H9 (cell line): ENCODE results near the gene B4GALNT2. TPM values are rescaled to one million over a fixed set of nuclear protein-coding genes. Genes with fewer than 3 reads are reported as not detected.

Experiments
- DNase-seq: peaks from one replicate; pipeline ENCODE4 v3.0.0-alpha.2; 2017
- H2AFZ ChIP-seq: one replicate; pipeline ENCODE4 v1.6.1; 2013; ENCODE audit warnings: mild to moderate bottlenecking, low read length, control low read depth, moderate library complexity
- H2AK5ac ChIP-seq: 2 replicates; pipeline ENCODE4 v1.6.1; 2013; ENCODE audit warnings: low read length, control low read depth, mixed read lengths; ENCODE audit not compliant: insufficient read length
- H2BK120ac ChIP-seq: one replicate; pipeline ENCODE4 v1.6.1; 2013; ENCODE audit warnings: low read depth, mild to moderate bottlenecking, low read length, control low read depth, inconsistent platforms; ENCODE audit not compliant: poor library complexity, severe bottlenecking
- H2BK12ac ChIP-seq: 2 replicates; pipeline ENCODE4 v1.6.1; 2013; ENCODE audit warnings: low read length, control low read depth, mixed read lengths, low read depth; ENCODE audit not compliant: insufficient read length
- H2BK15ac ChIP-seq: 2 replicates; pipeline ENCODE4 v1.6.1; 2013; ENCODE audit warnings: low read depth, low read length, control low read depth
- H2BK20ac ChIP-seq: one replicate; pipeline ENCODE4 v1.6.1; 2013; ENCODE audit warnings: low read depth, mild to moderate bottlenecking, low read length, control low read depth, inconsistent platforms; ENCODE audit not compliant: poor library complexity, severe bottlenecking
- H2BK5ac ChIP-seq: 2 replicates; pipeline ENCODE4 v1.6.1; 2013; ENCODE audit warnings: low read length, control low read depth, mixed read lengths; ENCODE audit not compliant: insufficient read length
- H3K14ac ChIP-seq: 2 replicates; pipeline ENCODE4 v1.6.1; 2013; ENCODE audit warnings: low read length, control low read depth; ENCODE audit not compliant: insufficient read depth
- H3K18ac ChIP-seq: 2 replicates; pipeline ENCODE4 v1.6.1; 2013; ENCODE audit warnings: low read depth, mild to moderate bottlenecking, mixed read lengths, low read length, control low read depth; ENCODE audit not compliant: insufficient read length
- H3K23ac ChIP-seq: 2 replicates; pipeline ENCODE4 v1.6.1; 2013; ENCODE audit warnings: low read length, control low read depth, mixed read lengths, low read depth; ENCODE audit not compliant: insufficient read length
- H3K23me2 ChIP-seq: 2 replicates; pipeline ENCODE4 v1.6.1; 2013; ENCODE audit warnings: low read depth, mild to moderate bottlenecking, mixed read lengths, low read length, control low read depth; ENCODE audit not compliant: insufficient read length, poor library complexity, severe bottlenecking
- H3K27ac ChIP-seq: 2 replicates; pipeline ENCODE4 v1.5.1; 2013; ENCODE audit warnings: low read length, control low read depth, mixed read lengths, low read depth; ENCODE audit not compliant: insufficient read length
- H3K27me3 ChIP-seq: 2 replicates; pipeline ENCODE4 v1.6.1; 2013; ENCODE audit warnings: low read length, control low read depth, inconsistent platforms; ENCODE audit not compliant: insufficient read depth
- H3K4ac ChIP-seq: 2 replicates; pipeline ENCODE4 v1.6.1; 2013; ENCODE audit warnings: low read depth, mild to moderate bottlenecking, control low read depth, inconsistent platforms, low read length, moderate library complexity
- H3K4me1 ChIP-seq: 2 replicates; pipeline ENCODE4 v1.6.1; 2013; ENCODE audit warnings: low read length, control low read depth, inconsistent platforms; ENCODE audit not compliant: insufficient read depth
- H3K4me2 ChIP-seq: 2 replicates; pipeline ENCODE4 v1.6.1; 2013; ENCODE audit warnings: low read length, control low read depth, mixed read lengths; ENCODE audit not compliant: insufficient read length, insufficient read depth
- H3K56ac ChIP-seq: 2 replicates; pipeline ENCODE4 v1.6.1; 2013; ENCODE audit warnings: low read depth, mild to moderate bottlenecking, mixed read lengths, low read length, control low read depth; ENCODE audit not compliant: insufficient read length
- H3K79me1 ChIP-seq: 2 replicates; pipeline ENCODE4 v1.6.1; 2013; ENCODE audit warnings: low read depth, mild to moderate bottlenecking, moderate library complexity, low read length, control low read depth, inconsistent platforms; ENCODE audit not compliant: insufficient read depth, poor library complexity, severe bottlenecking
- H3K79me2 ChIP-seq: 2 replicates; pipeline ENCODE4 v1.6.1; 2013; ENCODE audit warnings: low read length, control low read depth, inconsistent platforms; ENCODE audit not compliant: insufficient read depth
- H3K9ac ChIP-seq: 2 replicates; pipeline ENCODE4 v1.6.1; 2013; ENCODE audit warnings: low read length, control low read depth, mixed read lengths; ENCODE audit not compliant: insufficient read length; ENCODE audit errors: extremely low read depth
- H3K9me3 ChIP-seq: one replicate; pipeline ENCODE4 v1.6.1; 2013; ENCODE audit warnings: low read depth, low read length, inconsistent platforms; ENCODE audit not compliant: control insufficient read depth
- H3T11ph ChIP-seq: one replicate; pipeline ENCODE4 v1.6.1; 2013; ENCODE audit warnings: mild to moderate bottlenecking, low read length, control low read depth, inconsistent platforms
- H4K20me1 ChIP-seq: one replicate; pipeline ENCODE4 v1.6.1; 2013; ENCODE audit not compliant: control insufficient read depth, insufficient read length, insufficient read depth
- H4K5ac ChIP-seq: 2 replicates; pipeline ENCODE4 v1.6.1; 2013; ENCODE audit warnings: low read depth, mild to moderate bottlenecking, mixed read lengths, low read length, control low read depth; ENCODE audit not compliant: insufficient read length
- H4K8ac ChIP-seq: replicated peaks from 2 replicates; pipeline ENCODE4 v1.6.1; 2013; ENCODE audit warnings: low read length, control low read depth, mixed read lengths, low read depth; ENCODE audit not compliant: insufficient read length
- H4K91ac ChIP-seq: 2 replicates; pipeline ENCODE4 v1.6.1; 2013; ENCODE audit warnings: low read depth, mild to moderate bottlenecking, moderate library complexity, mixed read lengths, low read length, control low read depth; ENCODE audit not compliant: insufficient read length
- H3K27ac Mint-ChIP-seq, 3 experiments: 2 replicates in 2 of 3; 3 replicates in 1 of 3; pipeline ENCODE4 v1.8.0; 2020 to 2021; ENCODE audit warnings: mixed read lengths in 3 of 3, mild to moderate bottlenecking in 1 of 3, moderate library complexity in 1 of 3
- H3K27me3 Mint-ChIP-seq: 2 replicates; pipeline ENCODE4 v1.8.0; 2021; ENCODE audit warnings: low read depth, mild to moderate bottlenecking, moderate library complexity, mixed read lengths
- H3K36me3 Mint-ChIP-seq, 3 experiments: 2 replicates in 2 of 3; 3 replicates in 1 of 3; pipeline ENCODE4 v1.8.0; 2020 to 2021; ENCODE audit warnings: low read depth in 3 of 3, mixed read lengths in 3 of 3; ENCODE audit not compliant: insufficient read depth in 1 of 3
- H3K4me1 Mint-ChIP-seq, 2 experiments: 2 replicates each; pipeline ENCODE4 v1.8.0; 2020; ENCODE audit warnings: mixed read lengths in 2 of 2
- H3K4me3 Mint-ChIP-seq, 2 experiments: 2 replicates in 1 of 2; 3 replicates in 1 of 2; pipeline ENCODE4 v1.8.0; 2020 to 2021; ENCODE audit warnings: mild to moderate bottlenecking in 2 of 2, mixed read lengths in 2 of 2, moderate library complexity in 1 of 2
- H3K9me3 Mint-ChIP-seq, 2 experiments: 2 replicates in 1 of 2; 3 replicates in 1 of 2; pipeline ENCODE4 v1.8.0; 2020; ENCODE audit warnings: mild to moderate bottlenecking in 2 of 2, mixed read lengths in 2 of 2, moderate library complexity in 1 of 2
- CTCF ChIP-seq: fragments of 200-600 bp; sonication (generic); conservative IDR thresholded peaks from 3 replicates; pipeline ENCODE4 v1.8.0; 2021; ENCODE audit warnings: antibody characterized with exemption, mild to moderate bottlenecking
- WGBS: extraction: QIAGEN DNeasy Blood & Tissue Kit; methylation state at CpG from one replicate; pipeline ENCODE4 v1.1.7; 2013; ENCODE audit warnings: missing lambda C conversion rate, low lambda C conversion rate, mixed read lengths; ENCODE audit not compliant: insufficient read length; ENCODE audit errors: extremely low coverage; 5-methylcytosine and 5-hydroxymethylcytosine counted together
- total RNA-seq: library from RNA; stranded (reverse); gene quantifications from 2 replicates; pipeline ENCODE4 v1.2.1, GENCODE V29; 2021

B4GALNT2 gene
- total RNA-seq, 1 experiment from 2014 or later = not detected

GRCh38 chr17:49117587-49118230, 14.9 kb upstream of the B4GALNT2 start:
- Histone ChIP-seq H3K18ac (no peak overlapping the region), H3K9me3 (no peaks in the 10 kb centered on the region), H3K79me2 (no peaks in the 10 kb centered on the region), H3K56ac (no peak overlapping the region), H2AFZ (no peak overlapping the region), H3K4me2 (no peak overlapping the region), H2BK120ac (no peak overlapping the region), H4K20me1 (no peaks in the 10 kb centered on the region), H3K23me2 (no peaks in the 10 kb centered on the region), H3K79me1 (no peaks in the 10 kb centered on the region), H3K4me1 (no peaks in the 10 kb centered on the region), H3T11ph (no peak overlapping the region), H4K91ac (no peak overlapping the region), H4K8ac (no peak overlapping the region), H2BK5ac (no peak overlapping the region), H2BK12ac (no peak overlapping the region), H3K4ac (no peak overlapping the region), H2AK5ac (no peak overlapping the region), H3K27me3 (no peaks in the 10 kb centered on the region; the same call in none of the 2 replicates), H3K23ac (no peak overlapping the region), H3K27ac (no peak overlapping the region), H4K5ac (no peak overlapping the region), H2BK20ac (no peak overlapping the region), H3K9ac (no peak overlapping the region), H2BK15ac (no peak overlapping the region), H3K14ac (no peak overlapping the region)
- peaks cover 21 to 30% of the 10 kb centered on the region in 2 experiments for H3K9me3 Mint-ChIP-seq
- no peak overlapping the region for H3K4me3 Mint-ChIP-seq
- no peaks in the 10 kb centered on the region for H3K4me1 Mint-ChIP-seq
- peaks cover 19% of the 10 kb centered on the region for H3K27me3 Mint-ChIP-seq
- H3K36me3 Mint-ChIP-seq = peaks cover 3 to 16% (median 10%) of the 10 kb centered on the region in 3 experiments; a peak in 6 of 7 replicates
- TF ChIP-seq CTCF = no peak
- no CpG with 5 or more reads among the region's 2 CpGs for WGBS
- DNase-seq = no peak
- H3K27ac Mint-ChIP-seq = peak overlapping the region in 1 of 3 experiments; percentile 60; a peak in 2 of 7 replicates
